MM.1S (cell line): ENCODE results near the gene AHCYL2.

Experiments used
- DNase-seq: peaks from one replicate; pipeline ENCODE4 v3.0.0-alpha.2; 2015
- H2AFZ ChIP-seq: fragments of 300-600 bp; sonication (generic); 2 replicates; pipeline ENCODE4 v1.6.0; 2016; ENCODE audit warnings: antibody characterized with exemption, low read length
- H3F3A ChIP-seq: fragments of 300-600 bp; sonication (generic); 2 replicates; pipeline ENCODE4 v1.6.1; 2016; ENCODE audit warnings: mild to moderate bottlenecking, antibody characterized with exemption, low read length, moderate library complexity, mixed read lengths; ENCODE audit not compliant: insufficient read depth
- H3K27ac ChIP-seq: fragments of 300-600 bp; sonication (generic); 2 replicates; pipeline ENCODE4 v1.5.1; 2016; ENCODE audit warnings: mild to moderate bottlenecking, low read length
- H3K27me3 ChIP-seq: fragments of 300-600 bp; sonication (generic); replicated peaks from 2 replicates; pipeline ENCODE4 v1.6.0; 2016; ENCODE audit warnings: low read length; ENCODE audit not compliant: insufficient read depth
- H3K36me3 ChIP-seq: fragments of 300-600 bp; sonication (generic); replicated peaks from 2 replicates; pipeline ENCODE4 v1.6.1; 2016; ENCODE audit warnings: mild to moderate bottlenecking, low read length, mixed read lengths; ENCODE audit not compliant: insufficient read depth
- H3K4me1 ChIP-seq: fragments of 300-600 bp; sonication (generic); 2 replicates; pipeline ENCODE4 v1.6.1; 2016; ENCODE audit warnings: low read length, mixed read lengths
- H3K4me2 ChIP-seq: fragments of 300-600 bp; sonication (generic); 2 replicates; pipeline ENCODE4 v1.6.0; 2016; ENCODE audit warnings: low read depth, low read length
- H3K4me3 ChIP-seq: fragments of 300-600 bp; sonication (generic); 2 replicates; pipeline ENCODE4 v1.5.1; 2016; ENCODE audit warnings: low read length, mixed read lengths
- H3K79me2 ChIP-seq: fragments of 300-600 bp; sonication (generic); 2 replicates; pipeline ENCODE4 v1.6.1; 2016; ENCODE audit warnings: mixed run types, low read length, mixed read lengths
- H3K9ac ChIP-seq: fragments of 300-600 bp; sonication (generic); 2 replicates; pipeline ENCODE4 v1.6.1; 2016; ENCODE audit warnings: low read length, mixed read lengths
- H3K9me2 ChIP-seq: fragments of 300-600 bp; sonication (generic); replicated peaks from 2 replicates; pipeline ENCODE4 v1.6.1; 2016; ENCODE audit warnings: mild to moderate bottlenecking, low read length, mixed read lengths; ENCODE audit not compliant: insufficient read depth
- H3K9me3 ChIP-seq: fragments of 300-600 bp; sonication (generic); replicated peaks from 2 replicates; pipeline ENCODE4 v1.6.1; 2016; ENCODE audit warnings: mild to moderate bottlenecking, low read length, mixed read lengths; ENCODE audit not compliant: insufficient read depth
- H4K20me1 ChIP-seq: fragments of 300-600 bp; sonication (generic); 2 replicates; pipeline ENCODE4 v1.6.1; 2016; ENCODE audit warnings: mild to moderate bottlenecking, low read length, moderate library complexity, mixed read lengths; ENCODE audit not compliant: insufficient read depth
- CTCF ChIP-seq: fragments of 300-600 bp; sonication (generic); IDR thresholded peaks from 2 replicates; pipeline ENCODE4 v1.5.1; 2016; ENCODE audit warnings: antibody characterized with exemption, low read length, mixed read lengths
- EZH2 ChIP-seq: fragments of 300-600 bp; sonication (generic); optimal IDR thresholded peaks from 2 replicates; pipeline ENCODE3; 2017; ENCODE audit warnings: low read depth, mild to moderate bottlenecking, antibody characterized with exemption, low read length, mixed read lengths
- EZH2phosphoT487 ChIP-seq: fragments of 300-600 bp; sonication (generic); IDR thresholded peaks from 2 replicates; pipeline ENCODE4 v1.6.1; 2018; ENCODE audit warnings: antibody characterized with exemption, low read length

The AHCYL2 gene

GRCh38 chr7:129263168-129263567 is 38.3 kb downstream of the AHCYL2 start:
- Histone ChIP-seq H2AFZ (no peak overlapping the region), H3K4me3 (no peak overlapping the region), H3K4me2 (no peak overlapping the region), H3K4me1 (peaks cover 27% of the 10 kb centered on the region), H4K20me1 (no peaks in the 10 kb centered on the region), H3K9ac (no peak overlapping the region), H3K36me3 (no peaks in the 10 kb centered on the region), H3K27ac (no peak overlapping the region), H3K27me3 (no peaks in the 10 kb centered on the region), H3K9me2 (no peaks in the 10 kb centered on the region), H3K9me3 (no peaks in the 10 kb centered on the region), H3F3A (peaks cover 8% of the 10 kb centered on the region), H3K79me2 (no peaks in the 10 kb centered on the region)
- TF ChIP-seq EZH2phosphoT487: no peak
- TF ChIP-seq CTCF: no peak
- no peak for TF ChIP-seq EZH2
- no peak for DNase-seq

DNA sequence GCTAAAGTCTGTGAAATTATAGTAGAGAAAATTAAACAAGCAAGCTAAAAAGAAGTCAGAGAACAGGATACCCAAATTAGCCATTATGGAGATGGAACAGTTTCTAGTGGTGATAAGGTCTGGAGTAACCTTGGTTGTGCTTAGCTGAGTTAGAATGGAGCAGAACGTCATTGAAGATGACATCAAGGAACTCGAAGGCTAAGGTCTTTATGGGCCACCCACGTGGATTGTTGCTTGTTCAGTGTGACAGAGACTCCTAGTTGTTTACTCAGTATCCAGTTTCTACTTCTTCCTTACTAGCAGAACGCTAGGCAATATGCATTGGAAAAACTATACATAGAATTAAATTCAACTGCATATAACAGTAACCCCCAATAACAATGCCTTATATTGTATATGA is 39.7 kb downstream of the AHCYL2 start:
- DNase-seq: no peak
- H3K4me2 ChIP-seq: no peak overlapping the region
- no peak overlapping the region for H3K9ac ChIP-seq

DNA sequence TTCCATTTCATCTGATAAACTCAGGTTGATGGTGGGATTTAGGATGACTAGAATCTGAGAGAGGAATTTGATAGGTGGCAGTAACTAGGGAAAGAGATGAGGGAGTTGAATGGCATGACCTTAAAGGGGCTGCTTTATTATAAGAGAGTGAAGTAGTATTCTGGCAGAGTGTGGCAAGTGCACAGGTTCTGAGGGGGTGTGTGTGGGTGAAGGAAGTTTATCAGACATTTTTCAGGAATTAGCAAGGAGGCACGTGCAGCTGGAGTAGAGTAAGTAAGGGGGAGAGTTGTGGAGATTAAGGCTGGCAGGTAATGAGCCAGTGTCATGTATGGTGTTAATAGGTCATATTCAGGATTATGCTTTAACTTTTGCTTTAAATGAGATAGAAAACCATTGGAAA is 40.5 kb downstream of the AHCYL2 start:
- Histone ChIP-seq H2AFZ (no peak overlapping the region), H3K9me3 (no peaks in the 10 kb centered on the region), H3K27ac (no peak overlapping the region), H3K36me3 (no peaks in the 10 kb centered on the region), H3K9ac (no peak overlapping the region), H3K9me2 (no peaks in the 10 kb centered on the region), H3F3A (no peaks in the 10 kb centered on the region), H3K4me1 (peaks cover 19% of the 10 kb centered on the region), H3K79me2 (no peaks in the 10 kb centered on the region), H3K4me3 (no peak overlapping the region), H3K4me2 (no peak overlapping the region), H4K20me1 (no peaks in the 10 kb centered on the region), H3K27me3 (no peaks in the 10 kb centered on the region)
- DNase-seq: no peak
- TF ChIP-seq EZH2phosphoT487 (no peak), CTCF (no peak), EZH2 (no peak)

More for the DNA sequence above, 39.7 kb downstream of the AHCYL2 start:
- TF ChIP-seq CTCF (no peak), EZH2phosphoT487 (no peak), EZH2 (no peak)
- H3K27me3 ChIP-seq: no peaks in the 10 kb centered on the region
- H3K27ac ChIP-seq: no peak overlapping the region
- H2AFZ ChIP-seq: no peak overlapping the region
- H3K79me2 ChIP-seq: no peaks in the 10 kb centered on the region
- no peaks in the 10 kb centered on the region for H3K9me2 ChIP-seq
- no peak overlapping the region for H3K4me3 ChIP-seq
- peaks cover 1% of the 10 kb centered on the region; the same call in 1 of the 2 replicates for H3F3A ChIP-seq
- no peaks in the 10 kb centered on the region for H4K20me1 ChIP-seq
- H3K36me3 ChIP-seq: no peaks in the 10 kb centered on the region
- H3K4me1 ChIP-seq: peaks cover 21% of the 10 kb centered on the region
- H3K9me3 ChIP-seq: no peaks in the 10 kb centered on the region
